Adrenal gland (tissue), 5 donors: Measurements from ENCODE around the gene B3GLCT.

Experiments
- POLR2A ChIP-seq, 2 donors: fragments of 450-650 bp; IDR thresholded peaks; one replicate each; pipeline ENCODE4 v1.6.1; 2017; ENCODE audit warnings: antibody characterized with exemption in 2 of 2, mild to moderate bottlenecking in 2 of 2, moderate library complexity in 1 of 2
- TF ChIP-seq, protein P1 (sequence below), 6 experiments: fragments of 450-650 bp in 4 of 6; fragments of 200-600 bp in 2 of 6; sonication (generic) in 1 of 6; IDR thresholded peaks; 1 replicate in 5 of 6; 2 replicates in 1 of 6; pipeline versions ENCODE4 v1.5.1 to v1.8.0; 2016 to 2021; ENCODE audit warnings: antibody characterized with exemption in 6 of 6, mild to moderate bottlenecking in 2 of 6, moderate library complexity in 1 of 6
- donor health status: DM: no; HTN: no; CAD: no.

DNA sequence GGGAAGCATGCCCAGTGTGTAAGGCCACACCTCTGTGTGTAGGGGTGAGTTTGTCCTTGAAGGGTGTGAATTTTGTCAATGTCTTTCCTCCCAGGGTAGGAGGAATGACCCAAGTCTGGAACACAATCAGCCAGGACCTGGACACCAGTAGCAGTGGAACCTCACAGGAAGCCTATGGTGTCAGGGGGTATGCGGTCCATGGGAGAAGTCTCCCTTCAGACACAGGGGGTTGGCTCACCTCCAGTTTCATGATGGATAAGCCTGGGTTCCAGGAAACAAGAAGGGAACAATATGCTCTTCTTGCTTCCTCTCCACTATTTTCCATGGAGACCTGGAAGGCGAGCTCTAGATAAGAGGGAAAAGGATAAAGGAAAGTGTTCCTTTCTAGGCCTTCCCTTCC lies 23.9 kb downstream of the B3GLCT start:
- TF ChIP-seq, protein P1, sequence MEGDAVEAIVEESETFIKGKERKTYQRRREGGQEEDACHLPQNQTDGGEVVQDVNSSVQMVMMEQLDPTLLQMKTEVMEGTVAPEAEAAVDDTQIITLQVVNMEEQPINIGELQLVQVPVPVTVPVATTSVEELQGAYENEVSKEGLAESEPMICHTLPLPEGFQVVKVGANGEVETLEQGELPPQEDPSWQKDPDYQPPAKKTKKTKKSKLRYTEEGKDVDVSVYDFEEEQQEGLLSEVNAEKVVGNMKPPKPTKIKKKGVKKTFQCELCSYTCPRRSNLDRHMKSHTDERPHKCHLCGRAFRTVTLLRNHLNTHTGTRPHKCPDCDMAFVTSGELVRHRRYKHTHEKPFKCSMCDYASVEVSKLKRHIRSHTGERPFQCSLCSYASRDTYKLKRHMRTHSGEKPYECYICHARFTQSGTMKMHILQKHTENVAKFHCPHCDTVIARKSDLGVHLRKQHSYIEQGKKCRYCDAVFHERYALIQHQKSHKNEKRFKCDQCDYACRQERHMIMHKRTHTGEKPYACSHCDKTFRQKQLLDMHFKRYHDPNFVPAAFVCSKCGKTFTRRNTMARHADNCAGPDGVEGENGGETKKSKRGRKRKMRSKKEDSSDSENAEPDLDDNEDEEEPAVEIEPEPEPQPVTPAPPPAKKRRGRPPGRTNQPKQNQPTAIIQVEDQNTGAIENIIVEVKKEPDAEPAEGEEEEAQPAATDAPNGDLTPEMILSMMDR (IDR thresholded peaks at IDR 0.05) = no peak
- no peak for TF ChIP-seq POLR2A (IDR thresholded peaks at IDR 0.05)
